GM21737 (cell line): Measurements from ENCODE around the gene HLA-DQB2.
A peak's percentile ranks its signal among the peaks of the same experiment; 100 is the strongest.
"Not testable (repeated sequence)": the region's sequence is repeated elsewhere in the genome, so short reads cannot be mapped to it uniquely, and the experiment has no call there.

ENCODE experiments used
- ATAC-seq: cut with Tn5 transposase; IDR thresholded peaks from one replicate; pipeline ENCODE4 v1.9.1; 2021; ENCODE audit warnings: mild to moderate bottlenecking, moderate library complexity; ENCODE audit not compliant: unreplicated experiment

Gene HLA-DQB2

GRCh38 chr6:32763421-32763820 is at the start of gene HLA-DQB2:
TSS of gene HLA-DQB2 (minus strand) at chr6:32763532. CDS start at chr6:32763470, 62 bp downstream.
- ATAC-seq = no peak

- no peak for ATAC-seq
Observed at GRCh38 chr6:32809171-32809570, 45.8 kb upstream of the HLA-DQB2 start.

DNA sequence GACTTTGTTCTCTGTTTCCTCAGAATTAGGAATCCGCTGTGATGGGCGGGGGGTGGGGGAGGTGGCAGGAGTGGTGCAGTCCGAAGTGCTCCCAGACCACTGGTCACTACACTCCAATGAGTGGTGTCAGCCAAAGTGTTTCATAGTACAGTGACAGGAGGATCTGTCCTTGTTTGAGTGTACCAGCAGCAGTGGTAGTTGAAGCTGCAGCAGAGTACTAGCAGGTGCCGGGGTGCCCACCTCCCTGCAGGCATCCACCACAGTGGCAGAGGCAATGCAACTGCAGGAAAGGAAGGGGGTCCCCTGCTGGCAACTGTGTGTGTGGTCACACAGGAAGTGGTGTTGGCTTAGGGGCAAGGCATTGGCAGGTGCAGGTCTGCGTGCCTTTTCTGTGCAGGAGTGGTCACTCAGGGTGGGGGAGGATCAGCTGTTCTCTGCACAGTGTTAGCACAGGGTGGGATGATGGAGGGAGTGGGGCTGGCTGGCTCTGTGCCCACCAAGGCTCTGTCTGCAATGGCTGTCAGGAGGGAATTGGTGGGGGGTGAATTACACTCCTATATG is 43.8 kb upstream of the HLA-DQB2 start:
- ATAC-seq = no peak

GRCh38 chr6:32805404-32805803 is 42.1 kb upstream of the HLA-DQB2 start:
- not testable (repeated sequence) for ATAC-seq

GRCh38 chr6:32803416-32803815 is 40.1 kb upstream of the HLA-DQB2 start:
- ATAC-seq = no peak

GRCh38 chr6:32799740-32800139 is 36.4 kb upstream of the HLA-DQB2 start:
- no peak for ATAC-seq

GRCh38 chr6:32799168-32799567 is 35.8 kb upstream of the HLA-DQB2 start:
- ATAC-seq = no peak

DNA sequence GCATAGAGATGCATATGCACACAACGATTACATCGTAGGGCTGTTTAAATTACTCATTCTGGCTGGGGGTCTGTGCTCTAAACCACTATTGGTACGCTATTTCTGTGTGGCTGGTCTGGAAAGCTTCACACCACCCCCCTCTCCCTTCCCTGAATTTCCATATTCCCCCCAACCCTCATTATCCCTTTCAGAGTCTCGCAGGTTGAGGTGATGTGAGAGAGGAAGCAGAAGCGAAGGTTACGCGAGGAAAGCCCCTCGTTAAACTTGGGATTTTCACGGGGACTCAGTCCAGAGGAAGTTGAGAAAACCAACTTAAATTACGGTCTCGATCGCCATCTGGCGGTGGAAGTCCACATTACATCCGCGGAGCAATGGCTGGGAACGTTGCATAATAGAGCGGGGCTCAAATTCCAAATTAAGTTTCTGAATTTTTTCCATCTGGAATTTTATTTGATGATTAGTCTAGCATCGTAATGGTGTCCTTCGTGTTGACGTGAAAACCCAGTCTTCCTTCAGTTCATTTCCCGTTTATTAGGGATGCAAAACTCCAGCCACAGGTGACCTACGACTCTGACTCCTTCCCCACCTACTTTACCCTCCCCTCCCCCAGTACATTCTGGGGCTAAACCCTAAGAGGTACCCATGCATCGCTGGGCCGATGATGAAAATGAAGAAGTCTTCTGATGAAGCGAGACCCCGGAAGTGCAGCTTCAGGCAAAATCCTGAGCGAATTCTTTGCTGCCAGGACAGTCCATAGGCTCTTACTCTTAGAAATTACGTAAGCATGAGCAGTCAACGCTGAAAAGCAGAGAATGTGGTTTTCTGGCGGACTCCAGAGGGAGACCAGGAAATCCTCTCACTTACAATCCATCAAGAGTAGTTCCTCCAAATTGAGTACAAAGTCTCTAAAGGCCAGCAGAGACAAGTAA is 33.8 kb upstream of the HLA-DQB2 start:
- peak; percentile 65 for ATAC-seq

DNA sequence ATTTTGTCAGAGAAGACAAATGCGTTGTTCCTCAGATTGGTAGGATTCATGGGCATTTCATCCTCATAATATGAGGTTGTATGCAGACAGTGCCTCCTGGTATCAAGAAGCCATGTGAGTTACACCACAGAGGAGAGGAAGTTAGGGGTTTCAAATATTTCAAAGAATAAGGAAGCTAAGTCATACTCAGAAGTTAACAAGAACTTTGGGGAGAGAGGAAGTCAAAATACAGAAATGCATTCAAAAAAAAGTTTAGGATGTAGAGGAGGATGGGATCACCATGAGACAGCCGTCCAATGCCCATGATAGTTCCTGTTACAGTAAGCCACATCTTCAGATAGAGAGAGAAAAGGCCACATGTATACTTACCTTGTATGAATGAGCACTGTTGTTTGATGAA is 31.2 kb upstream of the HLA-DQB2 start:
- no peak for ATAC-seq

- ATAC-seq = no peak
Observed at GRCh38 chr6:32792901-32793435, 29.6 kb upstream of the HLA-DQB2 start.

DNA sequence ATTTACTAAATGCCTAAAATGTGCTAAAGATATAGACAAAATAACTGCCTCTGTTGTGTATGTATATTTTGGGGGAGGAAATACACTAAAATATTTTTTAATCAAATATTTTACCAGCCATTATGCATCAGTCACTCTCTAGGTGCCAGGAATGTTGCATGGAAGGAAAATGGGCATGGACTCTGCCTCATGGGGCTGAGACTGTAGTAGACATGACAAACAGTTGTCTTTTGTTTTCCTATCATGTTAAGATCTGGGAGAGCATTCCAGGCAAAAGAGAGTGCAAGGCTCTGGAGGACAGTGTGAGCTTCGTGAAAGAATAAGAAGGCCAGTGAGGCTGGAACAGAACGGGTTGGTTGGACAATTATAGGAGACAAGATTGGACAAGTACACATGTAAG is 27.0 kb upstream of the HLA-DQB2 start:
- ATAC-seq = no peak

DNA sequence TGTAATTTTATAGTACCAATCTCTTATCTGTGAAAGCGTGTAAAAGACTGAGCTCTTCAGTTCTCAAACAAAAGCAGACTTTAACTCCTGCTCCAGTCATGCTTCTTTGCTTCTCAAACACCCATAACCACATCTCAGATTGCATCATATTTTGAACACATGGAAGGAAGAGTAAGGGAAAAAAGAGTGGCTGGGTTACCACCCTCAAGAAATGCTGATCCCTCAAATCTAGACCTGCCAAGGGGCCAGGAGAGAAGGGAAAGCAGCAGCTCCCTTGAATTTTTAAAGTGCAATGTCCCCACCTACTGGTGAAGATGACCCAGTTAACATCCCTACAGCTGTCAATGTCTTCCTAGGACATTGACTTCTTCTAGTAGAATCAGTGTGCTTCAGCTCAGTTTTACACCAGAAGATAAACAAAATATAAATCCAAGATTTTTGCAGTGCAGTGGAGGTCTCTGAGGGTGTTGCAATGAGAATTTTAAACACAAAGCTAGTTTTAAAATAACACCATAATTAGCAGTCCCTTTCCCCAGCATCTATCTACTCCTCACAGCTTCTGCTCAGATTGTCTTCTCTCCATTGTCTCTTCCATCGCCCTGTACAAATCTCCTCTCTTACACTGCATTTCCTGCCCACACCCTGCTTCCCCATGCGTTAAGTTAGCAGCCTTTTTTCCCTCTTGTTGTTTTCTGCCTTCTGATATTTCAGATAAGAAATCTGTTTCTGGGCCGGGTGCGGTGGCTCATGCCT is 22.6 kb upstream of the HLA-DQB2 start:
- no peak for ATAC-seq

GRCh38 chr6:32782923-32783322 is 19.6 kb upstream of the HLA-DQB2 start:
- not testable (repeated sequence) for ATAC-seq

GRCh38 chr6:32779036-32779435 is 15.7 kb upstream of the HLA-DQB2 start:
- no peak for ATAC-seq

- ATAC-seq = no peak
Observed at GRCh38 chr6:32775071-32775470, 11.7 kb upstream of the HLA-DQB2 start.

GRCh38 chr6:32774426-32774825 is 11.1 kb upstream of the HLA-DQB2 start:
- ATAC-seq = no peak

- no peak for ATAC-seq
Observed at GRCh38 chr6:32772656-32773055, 9.3 kb upstream of the HLA-DQB2 start.

DNA sequence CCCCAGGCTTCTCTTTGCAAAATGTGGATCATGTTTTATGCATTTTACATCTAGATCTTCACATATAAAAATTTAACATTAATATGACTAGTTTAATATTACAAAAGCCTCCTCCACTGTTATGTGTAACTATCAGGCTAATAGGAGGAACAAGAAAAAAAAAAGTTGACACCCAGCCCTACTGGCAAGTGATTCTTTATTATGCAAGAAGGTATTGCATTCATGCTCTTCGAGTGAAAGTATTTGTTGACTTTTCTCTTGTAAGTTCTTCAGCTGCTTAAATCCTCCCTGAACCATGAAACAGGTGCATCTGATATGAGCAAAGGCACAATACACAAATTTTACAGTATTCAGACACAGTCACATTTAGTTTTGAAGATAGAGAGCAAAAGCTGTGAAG is 716 bp upstream of the HLA-DQB2 start:
- no peak for ATAC-seq

DNA sequence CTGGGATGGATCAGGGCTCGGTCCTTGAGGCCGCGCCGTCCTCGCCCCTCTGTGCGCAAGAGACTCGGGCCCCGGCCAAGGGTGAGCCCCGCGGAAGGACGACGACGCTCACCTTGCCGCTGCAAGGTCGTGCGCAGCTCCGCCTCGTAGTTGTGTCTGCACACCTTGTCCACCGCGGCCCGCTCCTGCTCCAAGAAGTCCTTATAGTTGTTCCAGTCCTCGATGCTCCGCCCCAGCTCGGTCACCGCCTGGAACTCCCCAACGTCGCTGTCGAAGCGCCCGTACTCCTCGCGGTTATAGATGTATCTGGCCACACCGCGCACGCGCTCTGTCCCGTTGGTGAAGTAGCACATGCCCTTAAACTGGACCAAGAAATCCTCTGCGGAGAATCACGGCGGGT is 1.8 kb downstream of the HLA-DQB2 start:
- no peak for ATAC-seq

GRCh38 chr6:32761072-32761471 is 2.3 kb downstream of the HLA-DQB2 start:
- ATAC-seq = no peak

GRCh38 chr6:32759669-32760068 is 3.7 kb downstream of the HLA-DQB2 start:
- no peak for ATAC-seq
